ENCODE data around the gene CBARP. TPM values are rescaled to one million over a fixed set of nuclear protein-coding genes. Genes with fewer than 3 reads are reported as not detected.

Gene CBARP
- total RNA-seq, 2 experiments from 2014 or later = 0.09 to 0.13 TPM

DNA sequence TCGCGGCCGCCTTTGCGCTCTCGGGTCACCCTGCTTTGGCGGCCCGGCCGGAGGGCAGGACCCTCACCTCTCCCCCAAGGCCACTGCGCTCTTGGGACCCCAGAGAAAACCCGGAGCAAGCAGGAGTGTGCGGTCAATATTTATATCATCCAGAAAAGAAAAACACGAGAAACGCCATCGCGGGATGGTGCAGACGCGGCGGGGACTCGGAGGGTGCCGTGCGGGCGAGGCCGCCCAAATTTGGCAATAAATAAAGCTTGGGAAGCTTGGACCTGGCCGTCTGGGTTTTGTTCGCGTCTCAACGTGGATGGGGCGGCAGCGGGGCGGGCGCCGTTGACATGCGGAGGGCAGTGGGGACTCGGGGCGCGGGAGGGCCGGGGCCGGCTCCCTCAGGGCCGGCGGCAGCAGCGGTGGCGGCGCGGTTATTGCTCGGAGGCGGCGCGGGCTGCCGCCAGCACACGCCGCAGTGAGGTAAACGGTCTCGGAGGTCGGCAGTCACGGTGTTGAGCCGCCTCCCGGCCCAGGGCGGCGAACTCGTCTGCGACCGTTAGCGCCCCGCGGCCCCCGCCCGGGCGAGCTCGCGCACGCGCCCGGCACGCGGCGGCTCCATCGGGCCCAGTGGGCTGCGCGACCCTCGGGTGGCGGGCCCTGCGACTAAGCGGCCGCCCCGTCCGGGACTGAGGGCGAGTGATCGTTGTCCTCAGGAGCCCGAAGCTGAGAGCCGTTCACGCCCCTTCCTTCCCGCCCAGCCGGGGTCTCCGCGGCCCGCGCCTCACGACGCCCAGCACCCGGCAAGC lies 9.4 kb downstream of the CBARP start:
- ChIA-PET POLR2A (no interaction called here), CTCF (ENCODE audit: unreplicated experiment) (no interaction called here)
- BruUV-seq (replicated peaks) = no TSS peak
- intact Hi-C loops (cut with micrococcal nuclease; ENCODE audit: unreplicated experiment) = no loop called here
- H3K79me2 ChIP-seq (ENCODE audit: insufficient read depth, low read depth, low read length) = no peaks in the 10 kb centered on the region
- H3K36me3 ChIP-seq (ENCODE audit: insufficient read depth, low read length) = peaks cover 35% of the 10 kb centered on the region
- H3K4me2 ChIP-seq (ENCODE audit: low read length) = no peak overlapping the region
- H3K27ac ChIP-seq (ENCODE audit: low read depth, low read length, poor library complexity, severe bottlenecking) = no peak overlapping the region
- no peaks in the 10 kb centered on the region for H3K9me3 ChIP-seq (ENCODE audit: low read length)
- H2AFZ ChIP-seq (ENCODE audit: low read length) = no peak overlapping the region
- TF ChIP-seq, protein P1, sequence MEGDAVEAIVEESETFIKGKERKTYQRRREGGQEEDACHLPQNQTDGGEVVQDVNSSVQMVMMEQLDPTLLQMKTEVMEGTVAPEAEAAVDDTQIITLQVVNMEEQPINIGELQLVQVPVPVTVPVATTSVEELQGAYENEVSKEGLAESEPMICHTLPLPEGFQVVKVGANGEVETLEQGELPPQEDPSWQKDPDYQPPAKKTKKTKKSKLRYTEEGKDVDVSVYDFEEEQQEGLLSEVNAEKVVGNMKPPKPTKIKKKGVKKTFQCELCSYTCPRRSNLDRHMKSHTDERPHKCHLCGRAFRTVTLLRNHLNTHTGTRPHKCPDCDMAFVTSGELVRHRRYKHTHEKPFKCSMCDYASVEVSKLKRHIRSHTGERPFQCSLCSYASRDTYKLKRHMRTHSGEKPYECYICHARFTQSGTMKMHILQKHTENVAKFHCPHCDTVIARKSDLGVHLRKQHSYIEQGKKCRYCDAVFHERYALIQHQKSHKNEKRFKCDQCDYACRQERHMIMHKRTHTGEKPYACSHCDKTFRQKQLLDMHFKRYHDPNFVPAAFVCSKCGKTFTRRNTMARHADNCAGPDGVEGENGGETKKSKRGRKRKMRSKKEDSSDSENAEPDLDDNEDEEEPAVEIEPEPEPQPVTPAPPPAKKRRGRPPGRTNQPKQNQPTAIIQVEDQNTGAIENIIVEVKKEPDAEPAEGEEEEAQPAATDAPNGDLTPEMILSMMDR (conservative IDR thresholded peaks at IDR 0.05; ENCODE audit: low read length) = no peak
- TF ChIP-seq EZH2phosphoT487 (IDR thresholded peaks at IDR 0.05; ENCODE audit: borderline replicate concordance, low read depth, low read length) = no peak
- H3K9me2 ChIP-seq (ENCODE audit: insufficient read depth, low read length) = no peaks in the 10 kb centered on the region
- no peaks in the 10 kb centered on the region for H4K20me1 ChIP-seq (ENCODE audit: insufficient read depth, low read length)
- DNase-seq (ENCODE audit: low spot score) = no peak
- no peaks in the 10 kb centered on the region for H3K4me1 ChIP-seq (ENCODE audit: insufficient read depth, low read length, poor library complexity, severe bottlenecking)
- H3K4me3 ChIP-seq (ENCODE audit: low read depth, low read length, poor library complexity, severe bottlenecking) = no peak overlapping the region

DNA sequence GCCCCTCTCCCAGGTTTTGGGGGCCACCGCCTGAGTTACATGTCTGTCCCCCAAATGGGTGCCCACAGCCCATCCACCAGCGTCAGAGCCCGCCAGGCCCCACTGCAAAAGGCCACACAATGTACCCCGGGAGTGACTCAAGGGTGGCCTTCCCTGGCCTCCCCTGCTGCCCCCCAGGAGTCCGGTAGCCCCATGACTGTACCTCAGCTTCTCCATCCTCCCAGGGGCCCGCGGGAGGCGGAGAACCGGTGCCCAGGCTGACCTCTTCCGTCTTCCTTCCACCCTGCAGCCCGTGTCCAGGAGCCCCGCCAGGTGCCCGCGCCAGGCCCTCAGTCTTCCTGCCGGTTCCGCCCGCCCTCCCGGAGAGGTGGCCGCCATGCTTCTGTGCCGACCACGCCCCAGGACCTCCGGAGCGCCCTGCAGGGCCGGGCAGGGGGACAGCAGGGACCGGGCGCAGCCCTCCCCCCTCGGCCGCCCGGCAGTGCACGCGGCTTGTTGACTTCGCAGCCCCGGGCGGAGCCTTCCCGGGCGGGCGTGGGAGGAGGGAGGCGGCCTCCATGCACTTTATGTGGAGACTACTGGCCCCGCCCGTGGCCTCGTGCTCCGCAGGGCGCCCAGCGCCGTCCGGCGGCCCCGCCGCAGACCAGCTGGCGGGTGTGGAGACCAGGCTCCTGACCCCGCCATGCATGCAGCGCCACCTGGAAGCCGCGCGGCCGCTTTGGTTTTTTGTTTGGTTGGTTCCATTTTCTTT lies 10.3 kb downstream of the CBARP start:
- Histone ChIP-seq H3K4me1 (ENCODE audit: insufficient read depth, low read length, poor library complexity, severe bottlenecking) (no peaks in the 10 kb centered on the region), H3K9me3 (ENCODE audit: low read length) (no peaks in the 10 kb centered on the region), H3K36me3 (ENCODE audit: insufficient read depth, low read length) (peaks cover 42% of the 10 kb centered on the region), H2AFZ (ENCODE audit: low read length) (no peak overlapping the region), H3K79me2 (ENCODE audit: insufficient read depth, low read depth, low read length) (no peaks in the 10 kb centered on the region), H3K9me2 (ENCODE audit: insufficient read depth, low read length) (no peaks in the 10 kb centered on the region), H3K27ac (ENCODE audit: low read depth, low read length, poor library complexity, severe bottlenecking) (no peak overlapping the region), H4K20me1 (ENCODE audit: insufficient read depth, low read length) (no peaks in the 10 kb centered on the region), H3K4me2 (ENCODE audit: low read length) (no peak overlapping the region), H3K4me3 (ENCODE audit: low read depth, low read length, poor library complexity, severe bottlenecking) (no peak overlapping the region)
- CTCF ChIA-PET (ENCODE audit: unreplicated experiment) = no interaction called here
- no TSS peak for BruUV-seq (replicated peaks)
- DNase-seq (ENCODE audit: low spot score) = no peak
- intact Hi-C loops (cut with micrococcal nuclease; ENCODE audit: unreplicated experiment) = no loop called here
- no peak for TF ChIP-seq EZH2phosphoT487 (IDR thresholded peaks at IDR 0.05; ENCODE audit: borderline replicate concordance, low read depth, low read length)
- TF ChIP-seq, protein P1 (conservative IDR thresholded peaks at IDR 0.05; ENCODE audit: low read length) = no peak
- POLR2A ChIA-PET = no interaction called here

All from OCI-LY7 (cell line).